Measurements from ENCODE around the gene IGDCC3.

Gene IGDCC3

GRCh38 chr15:65305150-65305758 lies 72.5 kb downstream of the IGDCC3 start:
- FAIRE-seq (no peak), DNase-seq (ENCODE audit: extremely low spot score, insufficient read length, low read depth) (no peak)

DNA sequence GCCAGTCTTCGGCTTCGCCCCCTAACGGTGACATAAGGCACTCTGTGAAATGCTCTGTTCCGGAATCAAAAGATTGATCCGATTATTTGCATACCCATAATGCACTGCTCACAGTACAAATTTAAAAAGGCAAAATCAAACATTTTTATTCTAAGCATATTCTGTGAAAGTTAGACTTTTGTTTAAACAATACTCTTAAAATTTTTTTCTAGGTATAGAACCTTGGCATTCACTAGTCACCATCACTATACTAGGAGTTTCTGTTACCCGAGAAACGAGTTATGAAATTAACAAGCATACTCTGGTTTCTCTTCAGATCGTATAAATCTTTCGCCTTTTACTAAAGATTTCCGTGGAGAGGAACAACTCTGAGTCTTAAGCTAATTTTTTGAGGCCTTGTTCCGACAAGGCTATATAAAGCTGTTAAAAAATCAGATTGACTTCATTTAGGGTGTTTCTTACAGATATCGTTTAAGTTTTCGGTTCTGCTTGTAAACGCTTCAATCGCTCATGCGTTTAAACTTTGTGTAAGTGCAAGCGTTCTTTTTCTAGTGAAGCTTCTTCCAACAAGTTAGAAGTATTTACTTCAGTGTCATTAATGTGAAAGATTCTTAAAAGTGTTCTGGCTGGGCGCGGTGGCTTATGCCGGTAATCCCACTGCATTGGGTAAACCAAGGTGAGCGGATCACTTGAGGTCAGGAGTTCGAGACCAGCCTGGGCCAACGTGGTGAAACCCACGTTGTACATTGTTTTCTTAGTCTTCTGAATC lies 73.2 kb downstream of the IGDCC3 start, which contains the start of gene RNU5B-1:
RNU5B-1 (plus strand) TSS at position 297 of the 769 bp plus-strand sequence.
- FAIRE-seq (peak; percentile 88), DNase-seq (ENCODE audit: extremely low spot score, insufficient read length, low read depth) (no peak)

DNA sequence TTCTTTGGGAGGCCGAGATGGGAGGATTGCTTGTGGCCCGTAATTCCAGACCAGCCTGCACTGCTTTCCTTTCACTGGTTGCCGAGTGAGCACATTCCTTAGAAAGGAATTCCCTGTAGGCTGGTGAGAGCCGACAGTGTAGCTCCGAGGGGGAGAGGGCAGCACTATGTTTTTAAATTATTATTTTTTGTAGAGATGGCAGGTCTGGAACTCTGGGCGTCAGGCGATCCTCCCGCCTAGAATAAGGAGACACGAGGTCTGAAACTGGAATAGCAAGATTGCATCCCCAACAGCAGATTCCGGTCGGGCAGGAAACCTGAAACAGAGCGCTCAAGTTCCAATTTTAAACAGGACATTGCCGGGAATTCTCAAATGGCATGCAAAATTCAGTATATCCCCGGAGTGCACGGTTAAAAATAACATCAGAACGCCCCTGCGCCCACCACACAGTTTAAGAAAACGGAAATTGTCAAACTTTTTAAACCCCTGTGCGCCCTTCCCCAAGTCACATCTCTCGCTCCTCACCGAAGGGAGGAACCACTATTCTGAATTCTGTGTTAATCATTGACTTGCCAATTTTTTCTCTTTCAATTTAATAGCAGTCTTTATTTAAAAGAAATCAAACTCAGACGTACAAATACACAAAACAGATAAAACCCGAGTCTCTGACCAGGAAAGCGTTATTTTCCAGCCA lies 74.0 kb downstream of the IGDCC3 start:
- no peak for DNase-seq (ENCODE audit: extremely low spot score, insufficient read length, low read depth)

GRCh38 chr15:65302061-65302460 lies 75.7 kb downstream of the IGDCC3 start:
- FAIRE-seq (no peak), DNase-seq (ENCODE audit: extremely low spot score, insufficient read length, low read depth) (no peak)

More for the DNA sequence above, 74.0 kb downstream of the IGDCC3 start:
- no peak for FAIRE-seq

GRCh38 chr15:65300924-65301441 lies 76.8 kb downstream of the IGDCC3 start:
- FAIRE-seq, result no peak
- no peak for DNase-seq (ENCODE audit: extremely low spot score, insufficient read length, low read depth)

GRCh38 chr15:65298731-65299130 lies 79.1 kb downstream of the IGDCC3 start:
- no peak for DNase-seq (ENCODE audit: extremely low spot score, insufficient read length, low read depth)
- FAIRE-seq, result no peak

- DNase-seq (ENCODE audit: extremely low spot score, insufficient read length, low read depth), result no peak
- no peak for FAIRE-seq
Observed at GRCh38 chr15:65292938-65293518, 84.8 kb downstream of the IGDCC3 start.

DNA sequence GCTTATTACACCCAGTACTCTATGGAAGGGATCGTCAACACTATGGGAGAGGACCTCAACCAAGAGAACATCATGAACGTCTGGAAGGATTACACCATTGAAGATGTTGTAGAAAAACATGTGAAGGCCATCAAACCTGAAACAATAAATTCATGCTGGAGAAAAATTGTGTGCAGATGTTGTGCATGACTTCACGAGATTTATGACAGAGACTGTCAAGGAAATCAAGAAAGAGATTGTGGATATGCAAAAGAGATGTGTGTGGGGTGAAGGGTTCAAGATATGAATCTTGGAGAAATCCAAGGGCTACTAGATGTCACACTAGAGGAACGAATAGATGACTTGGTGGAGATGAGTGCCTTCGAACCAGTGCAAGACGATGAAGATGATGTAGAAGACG lies 87.6 kb downstream of the IGDCC3 start:
- FAIRE-seq, result no peak
- no peak for DNase-seq (ENCODE audit: extremely low spot score, insufficient read length, low read depth)

- no peak for FAIRE-seq
- no peak for DNase-seq (ENCODE audit: extremely low spot score, insufficient read length, low read depth)
Observed at GRCh38 chr15:65289261-65289854, 88.4 kb downstream of the IGDCC3 start.

GRCh38 chr15:65287520-65287855 lies 90.3 kb downstream of the IGDCC3 start:
- no peak for FAIRE-seq

DNA sequence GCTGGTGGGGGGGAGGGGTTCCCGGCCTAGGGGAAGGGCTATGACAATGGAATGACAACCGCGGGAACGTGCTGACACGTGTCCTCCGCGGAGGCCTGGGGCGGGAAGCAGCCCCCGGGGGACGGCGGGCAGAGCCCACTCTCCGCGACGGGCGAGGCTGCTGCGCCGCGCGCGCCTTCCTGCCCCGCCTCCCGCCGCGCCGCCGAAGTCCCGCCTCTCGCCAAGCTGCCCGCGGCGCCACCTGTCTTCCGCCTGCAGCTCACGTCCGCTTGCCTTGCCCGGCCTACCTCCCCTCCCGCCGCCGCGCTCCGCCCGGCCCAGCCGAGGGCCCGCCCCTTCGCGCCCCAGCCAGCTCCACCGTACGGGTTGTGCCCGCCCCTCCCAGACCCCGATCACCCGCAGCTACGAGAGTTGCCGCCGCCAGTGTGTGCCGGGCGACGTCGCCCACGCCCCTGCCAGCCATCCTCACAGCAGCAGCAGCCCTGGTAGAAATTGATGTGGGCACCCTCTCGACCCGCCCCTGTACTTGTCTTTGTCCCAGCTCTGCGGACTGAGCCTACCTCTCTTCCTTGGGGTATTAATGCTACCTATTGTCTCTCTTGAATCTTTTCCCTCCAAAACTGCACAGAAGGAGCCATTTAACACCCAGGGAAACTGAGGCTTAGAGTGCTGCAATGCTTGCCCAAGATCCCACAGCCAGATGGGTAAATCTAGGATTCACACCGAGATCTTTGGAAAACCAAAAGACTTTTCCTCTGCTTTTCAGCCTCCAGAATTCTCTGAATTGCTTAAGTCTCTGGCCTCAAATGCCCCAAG lies 90.9 kb downstream of the IGDCC3 start, which contains the start of gene PARP16:
PARP16 (minus strand) TSS at position 180 of the 816 bp plus-strand sequence. CDS start 457 bp downstream, outside the sequence.
- DNase-seq (ENCODE audit: extremely low spot score, insufficient read length, low read depth) (peak; percentile 74), FAIRE-seq (peak; percentile 88)

More at GRCh38 chr15:65287520-65287855, 90.3 kb downstream of the IGDCC3 start:
- DNase-seq (ENCODE audit: extremely low spot score, insufficient read length, low read depth), result no peak

GRCh38 chr15:65286069-65286703 lies 91.6 kb downstream of the IGDCC3 start:
- FAIRE-seq, result peak; percentile 31
- no peak for DNase-seq (ENCODE audit: extremely low spot score, insufficient read length, low read depth)

DNA sequence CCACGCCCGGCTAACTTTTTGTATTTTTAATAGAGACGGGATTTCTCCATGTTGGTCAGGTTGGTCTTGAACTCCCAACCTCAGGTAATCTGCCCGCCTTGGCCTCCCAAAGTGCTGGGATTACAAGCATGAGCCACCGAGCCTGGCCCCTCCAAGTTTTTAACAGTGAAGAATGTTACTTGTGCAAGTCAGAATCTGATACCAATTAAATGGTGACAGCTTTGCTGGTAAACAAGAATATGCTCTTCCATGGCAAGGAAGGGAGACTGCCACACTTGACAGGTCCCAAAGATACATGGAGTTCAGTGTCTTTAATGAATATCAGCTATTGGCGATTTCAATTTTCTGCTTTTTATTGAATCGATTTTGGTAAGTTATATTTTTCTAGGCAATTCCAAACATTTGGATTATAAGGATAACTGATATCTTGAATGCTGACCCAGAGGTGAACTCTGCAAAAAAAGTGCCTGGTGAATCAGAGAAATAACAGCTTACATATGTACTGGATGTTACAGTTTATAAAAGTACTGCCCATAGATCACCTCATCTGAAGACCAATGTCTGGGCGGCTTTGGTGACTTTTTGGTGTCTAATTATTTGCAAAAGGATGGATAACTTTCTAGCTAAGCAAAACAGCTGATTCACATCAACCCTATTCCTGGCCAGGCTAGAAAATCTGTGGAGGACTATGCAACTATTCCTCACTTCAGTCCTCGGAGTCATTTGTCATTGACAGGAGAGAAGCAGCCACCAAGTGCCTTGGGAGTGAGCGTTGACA lies 92.3 kb downstream of the IGDCC3 start:
- no peak for FAIRE-seq
- no peak for DNase-seq (ENCODE audit: extremely low spot score, insufficient read length, low read depth)

GRCh38 chr15:65278480-65278879 lies 99.3 kb downstream of the IGDCC3 start:
- FAIRE-seq, result no peak
- no peak for DNase-seq (ENCODE audit: extremely low spot score, insufficient read length, low read depth)

All from GM18507 (cell line).